H9 (cell line): ENCODE measurements around the gene PEX14. TPM values are rescaled to one million over a fixed set of nuclear protein-coding genes. Genes with fewer than 3 reads are reported as not detected.
A peak's percentile ranks its signal among the peaks of the same experiment; 100 is the strongest.

Experiments used
- DNase-seq: peaks from one replicate; pipeline ENCODE4 v3.0.0-alpha.2; 2017
- H2AFZ ChIP-seq: one replicate; pipeline ENCODE4 v1.6.1; 2013; ENCODE audit warnings: mild to moderate bottlenecking, low read length, control low read depth, moderate library complexity
- H2AK5ac ChIP-seq: 2 replicates; pipeline ENCODE4 v1.6.1; 2013; ENCODE audit warnings: low read length, control low read depth, mixed read lengths; ENCODE audit not compliant: insufficient read length
- H2BK120ac ChIP-seq: one replicate; pipeline ENCODE4 v1.6.1; 2013; ENCODE audit warnings: low read depth, mild to moderate bottlenecking, low read length, control low read depth, inconsistent platforms; ENCODE audit not compliant: poor library complexity, severe bottlenecking
- H2BK12ac ChIP-seq: 2 replicates; pipeline ENCODE4 v1.6.1; 2013; ENCODE audit warnings: low read length, control low read depth, mixed read lengths, low read depth; ENCODE audit not compliant: insufficient read length
- H2BK15ac ChIP-seq: 2 replicates; pipeline ENCODE4 v1.6.1; 2013; ENCODE audit warnings: low read depth, low read length, control low read depth
- H2BK20ac ChIP-seq: one replicate; pipeline ENCODE4 v1.6.1; 2013; ENCODE audit warnings: low read depth, mild to moderate bottlenecking, low read length, control low read depth, inconsistent platforms; ENCODE audit not compliant: poor library complexity, severe bottlenecking
- H2BK5ac ChIP-seq: 2 replicates; pipeline ENCODE4 v1.6.1; 2013; ENCODE audit warnings: low read length, control low read depth, mixed read lengths; ENCODE audit not compliant: insufficient read length
- H3K14ac ChIP-seq: 2 replicates; pipeline ENCODE4 v1.6.1; 2013; ENCODE audit warnings: low read length, control low read depth; ENCODE audit not compliant: insufficient read depth
- H3K18ac ChIP-seq: 2 replicates; pipeline ENCODE4 v1.6.1; 2013; ENCODE audit warnings: low read depth, mild to moderate bottlenecking, mixed read lengths, low read length, control low read depth; ENCODE audit not compliant: insufficient read length
- H3K23ac ChIP-seq: 2 replicates; pipeline ENCODE4 v1.6.1; 2013; ENCODE audit warnings: low read length, control low read depth, mixed read lengths, low read depth; ENCODE audit not compliant: insufficient read length
- H3K23me2 ChIP-seq: 2 replicates; pipeline ENCODE4 v1.6.1; 2013; ENCODE audit warnings: low read depth, mild to moderate bottlenecking, mixed read lengths, low read length, control low read depth; ENCODE audit not compliant: insufficient read length, poor library complexity, severe bottlenecking
- H3K27ac ChIP-seq: 2 replicates; pipeline ENCODE4 v1.5.1; 2013; ENCODE audit warnings: low read length, control low read depth, mixed read lengths, low read depth; ENCODE audit not compliant: insufficient read length
- H3K27me3 ChIP-seq: 2 replicates; pipeline ENCODE4 v1.6.1; 2013; ENCODE audit warnings: low read length, control low read depth, inconsistent platforms; ENCODE audit not compliant: insufficient read depth
- H3K4ac ChIP-seq: 2 replicates; pipeline ENCODE4 v1.6.1; 2013; ENCODE audit warnings: low read depth, mild to moderate bottlenecking, control low read depth, inconsistent platforms, low read length, moderate library complexity
- H3K4me1 ChIP-seq: 2 replicates; pipeline ENCODE4 v1.6.1; 2013; ENCODE audit warnings: low read length, control low read depth, inconsistent platforms; ENCODE audit not compliant: insufficient read depth
- H3K4me2 ChIP-seq: 2 replicates; pipeline ENCODE4 v1.6.1; 2013; ENCODE audit warnings: low read length, control low read depth, mixed read lengths; ENCODE audit not compliant: insufficient read length, insufficient read depth
- H3K56ac ChIP-seq: 2 replicates; pipeline ENCODE4 v1.6.1; 2013; ENCODE audit warnings: low read depth, mild to moderate bottlenecking, mixed read lengths, low read length, control low read depth; ENCODE audit not compliant: insufficient read length
- H3K79me1 ChIP-seq: 2 replicates; pipeline ENCODE4 v1.6.1; 2013; ENCODE audit warnings: low read depth, mild to moderate bottlenecking, moderate library complexity, low read length, control low read depth, inconsistent platforms; ENCODE audit not compliant: insufficient read depth, poor library complexity, severe bottlenecking
- H3K79me2 ChIP-seq: 2 replicates; pipeline ENCODE4 v1.6.1; 2013; ENCODE audit warnings: low read length, control low read depth, inconsistent platforms; ENCODE audit not compliant: insufficient read depth
- H3K9ac ChIP-seq: 2 replicates; pipeline ENCODE4 v1.6.1; 2013; ENCODE audit warnings: low read length, control low read depth, mixed read lengths; ENCODE audit not compliant: insufficient read length; ENCODE audit errors: extremely low read depth
- H3K9me3 ChIP-seq: one replicate; pipeline ENCODE4 v1.6.1; 2013; ENCODE audit warnings: low read depth, low read length, inconsistent platforms; ENCODE audit not compliant: control insufficient read depth
- H3T11ph ChIP-seq: one replicate; pipeline ENCODE4 v1.6.1; 2013; ENCODE audit warnings: mild to moderate bottlenecking, low read length, control low read depth, inconsistent platforms
- H4K20me1 ChIP-seq: one replicate; pipeline ENCODE4 v1.6.1; 2013; ENCODE audit not compliant: control insufficient read depth, insufficient read length, insufficient read depth
- H4K5ac ChIP-seq: 2 replicates; pipeline ENCODE4 v1.6.1; 2013; ENCODE audit warnings: low read depth, mild to moderate bottlenecking, mixed read lengths, low read length, control low read depth; ENCODE audit not compliant: insufficient read length
- H4K8ac ChIP-seq: replicated peaks from 2 replicates; pipeline ENCODE4 v1.6.1; 2013; ENCODE audit warnings: low read length, control low read depth, mixed read lengths, low read depth; ENCODE audit not compliant: insufficient read length
- H4K91ac ChIP-seq: 2 replicates; pipeline ENCODE4 v1.6.1; 2013; ENCODE audit warnings: low read depth, mild to moderate bottlenecking, moderate library complexity, mixed read lengths, low read length, control low read depth; ENCODE audit not compliant: insufficient read length
- H3K27ac Mint-ChIP-seq, 3 experiments: 2 replicates in 2 of 3; 3 replicates in 1 of 3; pipeline ENCODE4 v1.8.0; 2020 to 2021; ENCODE audit warnings: mixed read lengths in 3 of 3, mild to moderate bottlenecking in 1 of 3, moderate library complexity in 1 of 3
- H3K27me3 Mint-ChIP-seq: 2 replicates; pipeline ENCODE4 v1.8.0; 2021; ENCODE audit warnings: low read depth, mild to moderate bottlenecking, moderate library complexity, mixed read lengths
- H3K36me3 Mint-ChIP-seq, 3 experiments: 2 replicates in 2 of 3; 3 replicates in 1 of 3; pipeline ENCODE4 v1.8.0; 2020 to 2021; ENCODE audit warnings: low read depth in 3 of 3, mixed read lengths in 3 of 3; ENCODE audit not compliant: insufficient read depth in 1 of 3
- H3K4me1 Mint-ChIP-seq, 2 experiments: 2 replicates each; pipeline ENCODE4 v1.8.0; 2020; ENCODE audit warnings: mixed read lengths in 2 of 2
- H3K4me3 Mint-ChIP-seq, 2 experiments: 2 replicates in 1 of 2; 3 replicates in 1 of 2; pipeline ENCODE4 v1.8.0; 2020 to 2021; ENCODE audit warnings: mild to moderate bottlenecking in 2 of 2, mixed read lengths in 2 of 2, moderate library complexity in 1 of 2
- H3K9me3 Mint-ChIP-seq, 2 experiments: 2 replicates in 1 of 2; 3 replicates in 1 of 2; pipeline ENCODE4 v1.8.0; 2020; ENCODE audit warnings: mild to moderate bottlenecking in 2 of 2, mixed read lengths in 2 of 2, moderate library complexity in 1 of 2
- WGBS: extraction: QIAGEN DNeasy Blood & Tissue Kit; methylation state at CpG from one replicate; pipeline ENCODE4 v1.1.7; 2013; ENCODE audit warnings: missing lambda C conversion rate, low lambda C conversion rate, mixed read lengths; ENCODE audit not compliant: insufficient read length; ENCODE audit errors: extremely low coverage; 5-methylcytosine and 5-hydroxymethylcytosine counted together
- total RNA-seq: library from RNA; stranded (reverse); gene quantifications from 2 replicates; pipeline ENCODE4 v1.2.1, GENCODE V29; 2021
- TF ChIP-seq, protein P1 (sequence below): fragments of 200-600 bp; sonication (generic); conservative IDR thresholded peaks from 3 replicates; pipeline ENCODE4 v1.8.0; 2021; ENCODE audit warnings: antibody characterized with exemption, mild to moderate bottlenecking

PEX14 gene
- total RNA-seq, 1 experiment from 2014 or later: 23.9 TPM

DNA sequence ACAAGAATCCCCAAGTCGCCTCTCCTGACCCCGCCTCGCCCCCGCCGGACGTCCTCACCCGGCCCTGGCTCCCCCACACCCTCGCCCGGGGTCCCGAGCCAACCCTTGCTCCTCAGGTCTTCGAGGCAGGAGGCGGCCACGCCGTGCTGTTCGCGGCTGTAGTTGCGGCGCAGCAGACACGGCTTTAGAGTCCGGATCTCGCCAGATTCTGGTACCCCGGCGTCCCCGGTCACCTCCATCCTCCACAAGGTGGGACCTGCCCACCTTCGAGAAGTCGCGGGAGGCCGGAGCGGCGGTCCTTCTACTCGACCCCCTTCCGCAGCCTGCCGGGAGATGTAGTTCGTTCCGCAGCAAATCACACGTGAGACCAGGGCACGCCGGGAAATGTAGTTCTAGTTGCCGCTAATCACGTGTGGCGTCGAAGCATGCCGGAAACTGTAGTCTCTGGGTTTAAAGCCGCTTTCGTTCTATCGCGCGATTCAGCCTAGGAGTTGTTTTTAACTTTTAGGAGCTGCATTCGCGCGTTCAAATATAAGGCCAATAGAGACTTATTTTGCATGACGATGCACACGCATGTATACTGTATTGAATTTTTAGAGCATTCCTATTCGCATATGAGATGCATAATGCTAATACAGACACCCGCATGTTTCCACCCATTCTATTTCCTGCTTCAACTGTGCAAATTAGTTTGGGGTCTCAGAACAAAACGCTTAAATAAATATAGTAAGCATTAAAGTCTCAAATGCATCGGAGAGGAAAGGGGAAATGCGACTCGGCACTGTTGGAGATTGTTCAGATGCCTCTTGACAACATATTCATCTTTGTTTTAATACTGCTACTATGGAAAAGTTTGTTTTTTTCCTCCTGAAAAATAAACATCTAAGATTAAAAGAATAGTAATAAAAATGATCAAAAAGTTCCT, 2.3 kb upstream of the PEX14 start, which contains the start of gene DFFA:
TSS of gene DFFA (minus strand) at position 310 of the 925 bp plus-strand sequence. CDS start at position 239, 71 bp downstream.
- no peaks in the 10 kb centered on the region for H3K79me1 ChIP-seq
- no peak within 1 kb of the TSS for H3T11ph ChIP-seq
- peak within 1 kb of the TSS; percentile 23; the same call in 1 of the 2 replicates for H3K14ac ChIP-seq
- no peak within 1 kb of the TSS for H3K4ac ChIP-seq
- no peak within 1 kb of the TSS for H2BK20ac ChIP-seq
- no peak within 1 kb of the TSS for H4K5ac ChIP-seq
- H2BK120ac ChIP-seq: no peak within 1 kb of the TSS
- H3K79me2 ChIP-seq: peaks cover 3% of the 10 kb centered on the region; the same call in 1 of the 2 replicates
- H2BK12ac ChIP-seq: no peak within 1 kb of the TSS
- H3K9me3 Mint-ChIP-seq: no peaks in the 10 kb centered on the region
- H3K4me3 Mint-ChIP-seq: peak within 1 kb of the TSS; percentile 96 to 99
- H2BK5ac ChIP-seq: no peak within 1 kb of the TSS
- no peak within 1 kb of the TSS for H4K91ac ChIP-seq
- no peak within 1 kb of the TSS for H3K23ac ChIP-seq
- no peaks in the 10 kb centered on the region for H3K27me3 Mint-ChIP-seq
- no peak within 1 kb of the TSS for H2BK15ac ChIP-seq
- no peak within 1 kb of the TSS for H4K8ac ChIP-seq
- H3K4me1 Mint-ChIP-seq: peaks cover 22 to 24% of the 10 kb centered on the region in 2 experiments
- H3K27ac Mint-ChIP-seq: peak within 1 kb of the TSS; percentile 79 to 99 (median 96)
- peak within 1 kb of the TSS; percentile 57 for H3K9ac ChIP-seq
- H3K4me2 ChIP-seq: peak within 1 kb of the TSS; percentile 64
- no peaks in the 10 kb centered on the region for H3K9me3 ChIP-seq
- no peaks in the 10 kb centered on the region for H3K27me3 ChIP-seq
- no peak within 1 kb of the TSS for H3K56ac ChIP-seq
- peak within 1 kb of the TSS; percentile 0 for H3K18ac ChIP-seq
- peaks cover 2% of the 10 kb centered on the region; the same call in 1 of the 2 replicates for H3K4me1 ChIP-seq
- H4K20me1 ChIP-seq: no peaks in the 10 kb centered on the region
- peak; percentile 98 for DNase-seq
- H3K27ac ChIP-seq: no peak within 1 kb of the TSS
- H2AFZ ChIP-seq: peak within 1 kb of the TSS; percentile 5
- peaks cover 6% of the 10 kb centered on the region for H3K23me2 ChIP-seq
- TF ChIP-seq, protein P1, sequence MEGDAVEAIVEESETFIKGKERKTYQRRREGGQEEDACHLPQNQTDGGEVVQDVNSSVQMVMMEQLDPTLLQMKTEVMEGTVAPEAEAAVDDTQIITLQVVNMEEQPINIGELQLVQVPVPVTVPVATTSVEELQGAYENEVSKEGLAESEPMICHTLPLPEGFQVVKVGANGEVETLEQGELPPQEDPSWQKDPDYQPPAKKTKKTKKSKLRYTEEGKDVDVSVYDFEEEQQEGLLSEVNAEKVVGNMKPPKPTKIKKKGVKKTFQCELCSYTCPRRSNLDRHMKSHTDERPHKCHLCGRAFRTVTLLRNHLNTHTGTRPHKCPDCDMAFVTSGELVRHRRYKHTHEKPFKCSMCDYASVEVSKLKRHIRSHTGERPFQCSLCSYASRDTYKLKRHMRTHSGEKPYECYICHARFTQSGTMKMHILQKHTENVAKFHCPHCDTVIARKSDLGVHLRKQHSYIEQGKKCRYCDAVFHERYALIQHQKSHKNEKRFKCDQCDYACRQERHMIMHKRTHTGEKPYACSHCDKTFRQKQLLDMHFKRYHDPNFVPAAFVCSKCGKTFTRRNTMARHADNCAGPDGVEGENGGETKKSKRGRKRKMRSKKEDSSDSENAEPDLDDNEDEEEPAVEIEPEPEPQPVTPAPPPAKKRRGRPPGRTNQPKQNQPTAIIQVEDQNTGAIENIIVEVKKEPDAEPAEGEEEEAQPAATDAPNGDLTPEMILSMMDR: no peak
- H2AK5ac ChIP-seq: no peak within 1 kb of the TSS
- WGBS: no CpG with 5 or more reads among the region's 59 CpGs
- H3K36me3 Mint-ChIP-seq: peaks cover 21 to 32% (median 29%) of the 10 kb centered on the region in 3 experiments
